ENCODE results near the gene MCEMP1. TPM values are rescaled to one million over a fixed set of nuclear protein-coding genes. Genes with fewer than 3 reads are reported as not detected.

MCEMP1 gene
- total and polyA plus RNA-seq, 3 donors from 2014 or later, result not detected

DNA sequence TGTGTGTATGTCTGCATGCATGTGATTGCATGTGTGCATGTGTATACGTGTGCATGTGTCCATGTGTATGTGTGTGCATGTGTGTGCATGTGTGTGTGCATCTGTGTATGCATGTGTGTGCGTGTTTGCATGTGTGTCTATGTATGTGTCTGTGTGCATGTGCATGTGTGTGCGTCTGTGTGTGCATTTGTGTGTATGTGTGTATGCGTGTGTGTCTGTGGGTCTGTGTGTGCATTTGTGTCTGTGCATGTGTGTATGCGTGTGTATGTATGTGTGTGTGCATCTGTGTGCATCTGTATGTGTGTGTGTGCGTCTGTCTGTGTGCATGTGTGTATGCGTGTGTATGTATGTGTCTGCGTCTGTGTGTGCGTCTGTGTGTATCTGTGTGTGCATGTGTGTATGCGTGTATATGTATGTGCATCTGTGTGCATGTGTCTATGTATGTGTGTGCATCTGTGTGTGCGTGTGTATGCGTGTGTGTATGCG is 37.0 kb upstream of the MCEMP1 start:
- no peaks in the 10 kb centered on the region for H3K4me1 ChIP-seq
- TF ChIP-seq, protein P1, sequence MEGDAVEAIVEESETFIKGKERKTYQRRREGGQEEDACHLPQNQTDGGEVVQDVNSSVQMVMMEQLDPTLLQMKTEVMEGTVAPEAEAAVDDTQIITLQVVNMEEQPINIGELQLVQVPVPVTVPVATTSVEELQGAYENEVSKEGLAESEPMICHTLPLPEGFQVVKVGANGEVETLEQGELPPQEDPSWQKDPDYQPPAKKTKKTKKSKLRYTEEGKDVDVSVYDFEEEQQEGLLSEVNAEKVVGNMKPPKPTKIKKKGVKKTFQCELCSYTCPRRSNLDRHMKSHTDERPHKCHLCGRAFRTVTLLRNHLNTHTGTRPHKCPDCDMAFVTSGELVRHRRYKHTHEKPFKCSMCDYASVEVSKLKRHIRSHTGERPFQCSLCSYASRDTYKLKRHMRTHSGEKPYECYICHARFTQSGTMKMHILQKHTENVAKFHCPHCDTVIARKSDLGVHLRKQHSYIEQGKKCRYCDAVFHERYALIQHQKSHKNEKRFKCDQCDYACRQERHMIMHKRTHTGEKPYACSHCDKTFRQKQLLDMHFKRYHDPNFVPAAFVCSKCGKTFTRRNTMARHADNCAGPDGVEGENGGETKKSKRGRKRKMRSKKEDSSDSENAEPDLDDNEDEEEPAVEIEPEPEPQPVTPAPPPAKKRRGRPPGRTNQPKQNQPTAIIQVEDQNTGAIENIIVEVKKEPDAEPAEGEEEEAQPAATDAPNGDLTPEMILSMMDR (IDR thresholded peaks at IDR 0.05), result no peak
- no peak for TF ChIP-seq POLR2A (IDR thresholded peaks at IDR 0.05)
- no peak overlapping the region for H3K4me3 ChIP-seq
- 70 to 76% methylated on average over 13 of the region's 13 CpGs for WGBS, 2 donors
- no peak for DNase-seq
- H3K9me3 ChIP-seq, result no peaks in the 10 kb centered on the region
- intact Hi-C loops (cut with DNase I; ENCODE audit: low total_unique reads), result no loop called here
- no peaks in the 10 kb centered on the region for H3K27me3 ChIP-seq
- no peak overlapping the region for H3K27ac ChIP-seq
- no peaks in the 10 kb centered on the region for H3K36me3 ChIP-seq (ENCODE audit: low read depth, missing control alignments)

DNA sequence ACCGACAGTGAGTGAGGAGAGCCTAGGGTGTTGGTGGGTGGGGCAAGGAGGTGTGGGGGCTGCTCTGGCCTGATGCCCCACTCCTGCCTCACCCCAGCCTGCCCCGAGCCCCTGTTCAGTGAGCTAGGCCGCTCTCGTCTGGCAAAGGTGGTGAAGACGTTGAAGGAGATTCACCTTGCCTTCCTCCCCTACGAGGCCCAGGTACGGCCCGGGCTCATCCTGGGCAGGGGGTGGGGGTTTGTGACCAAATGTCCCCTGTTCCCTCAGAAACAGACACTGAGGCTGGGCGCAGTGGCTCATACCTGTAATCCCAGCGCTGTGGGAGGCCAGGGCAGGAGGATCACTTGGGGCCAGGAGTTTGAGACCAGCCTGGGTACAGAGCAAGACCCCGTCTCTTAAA is 36.1 kb upstream of the MCEMP1 start:
- 84 to 97% methylated on average over 8 to 11 of the region's 11 CpGs for WGBS, 2 donors

DNA sequence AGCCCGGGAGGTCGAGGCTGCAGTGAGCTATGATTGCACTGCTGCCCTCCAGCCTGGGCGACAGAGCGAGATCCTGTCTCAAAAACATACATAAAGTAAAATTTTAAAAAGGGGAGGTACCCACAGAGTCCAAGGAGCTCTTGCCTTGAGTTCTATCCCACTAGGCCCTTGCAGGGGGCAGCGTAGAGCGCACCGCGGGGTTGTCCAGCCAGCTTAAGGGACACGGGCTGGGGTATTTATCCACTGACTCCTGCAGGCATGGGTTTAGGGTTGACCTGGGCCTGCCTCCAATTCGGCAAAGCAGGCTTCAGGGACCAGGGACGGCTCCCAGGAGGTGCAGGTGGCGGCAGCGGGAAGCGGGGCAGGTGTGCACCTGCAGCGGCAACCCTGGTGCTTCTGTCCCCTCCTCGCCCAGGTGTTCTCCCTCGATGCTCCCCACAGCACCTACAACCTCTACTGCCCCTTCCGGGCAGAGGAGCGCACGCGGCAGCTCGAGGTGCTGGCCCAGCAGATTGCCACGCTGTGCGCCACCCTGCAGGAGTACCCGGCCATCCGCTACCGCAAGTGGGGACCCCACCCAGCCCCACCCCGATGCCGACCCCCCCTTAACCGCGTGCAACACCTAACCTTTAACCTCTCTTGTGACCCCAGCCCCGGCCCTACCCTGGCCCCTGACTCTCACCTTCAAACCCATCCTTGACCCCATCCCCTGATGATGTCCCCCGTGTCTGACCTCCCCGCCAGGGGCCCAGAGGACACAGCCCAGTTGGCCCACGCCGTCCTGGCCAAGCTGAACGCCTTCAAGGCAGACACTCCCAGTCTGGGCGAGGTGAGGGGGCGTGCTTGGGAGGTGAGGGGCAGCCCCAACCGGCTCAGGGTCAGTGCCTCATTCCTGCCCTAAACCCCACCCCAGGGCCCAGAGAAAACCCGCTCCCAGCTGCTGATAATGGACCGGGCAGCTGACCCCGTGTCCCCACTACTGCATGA is 35.3 kb upstream of the MCEMP1 start:
- H3K27me3 ChIP-seq, result no peaks in the 10 kb centered on the region
- no peak for DNase-seq
- H3K36me3 ChIP-seq (ENCODE audit: low read depth, missing control alignments), result no peaks in the 10 kb centered on the region
- no peak overlapping the region for H3K4me3 ChIP-seq
- H3K4me1 ChIP-seq, result no peaks in the 10 kb centered on the region
- WGBS, 2 donors, result 85 to 88% methylated on average over 35 to 43 of the region's 43 CpGs
- no peak for TF ChIP-seq POLR2A (IDR thresholded peaks at IDR 0.05)
- TF ChIP-seq, protein P1 (IDR thresholded peaks at IDR 0.05), result no peak
- no peak overlapping the region for H3K27ac ChIP-seq
- no peaks in the 10 kb centered on the region for H3K9me3 ChIP-seq
- intact Hi-C loops (cut with DNase I; ENCODE audit: low total_unique reads), result no loop called here

More for the DNA sequence above, 36.1 kb upstream of the MCEMP1 start:
- H3K36me3 ChIP-seq (ENCODE audit: low read depth, missing control alignments), result no peaks in the 10 kb centered on the region
- no peak overlapping the region for H3K27ac ChIP-seq
- no peak overlapping the region for H3K4me3 ChIP-seq
- no peaks in the 10 kb centered on the region for H3K9me3 ChIP-seq
- intact Hi-C loops (cut with DNase I; ENCODE audit: low total_unique reads), result no loop called here
- no peak for DNase-seq
- no peaks in the 10 kb centered on the region for H3K4me1 ChIP-seq
- no peaks in the 10 kb centered on the region for H3K27me3 ChIP-seq
- TF ChIP-seq, protein P1 (IDR thresholded peaks at IDR 0.05), result no peak
- TF ChIP-seq POLR2A (IDR thresholded peaks at IDR 0.05), result no peak

DNA sequence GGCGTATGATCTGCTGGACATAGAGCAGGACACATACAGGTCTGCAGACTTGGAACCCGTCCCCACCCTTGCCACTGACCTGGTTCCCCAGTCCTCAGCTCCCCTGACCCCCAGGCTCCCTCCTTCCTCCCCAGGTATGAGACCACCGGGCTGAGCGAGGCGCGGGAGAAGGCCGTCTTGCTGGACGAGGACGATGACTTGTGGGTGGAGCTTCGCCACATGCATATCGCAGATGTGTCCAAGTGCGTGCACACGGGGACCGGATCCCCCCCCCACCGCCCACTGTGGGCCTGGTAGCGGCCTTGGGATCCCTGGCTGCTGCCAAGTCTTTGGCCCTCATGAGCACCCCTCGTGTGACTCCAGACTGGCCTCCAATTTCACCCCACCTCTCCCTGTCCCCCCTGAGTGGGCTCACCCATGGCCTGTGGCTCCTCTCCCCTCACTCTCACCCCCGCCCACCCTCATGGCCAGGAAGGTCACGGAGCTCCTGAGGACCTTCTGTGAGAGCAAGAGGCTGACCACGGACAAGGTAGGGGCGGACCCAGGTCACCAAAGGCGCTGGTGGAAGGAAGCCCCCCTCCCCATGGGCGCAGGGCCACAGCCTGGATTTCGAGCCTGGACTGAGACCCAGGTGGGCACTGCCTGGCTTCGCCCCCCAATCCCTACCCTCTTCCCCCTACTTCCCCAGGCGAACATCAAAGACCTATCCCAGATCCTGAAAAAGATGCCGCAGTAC is 34.4 kb upstream of the MCEMP1 start:
- no peaks in the 10 kb centered on the region for H3K27me3 ChIP-seq
- TF ChIP-seq POLR2A (IDR thresholded peaks at IDR 0.05), result no peak
- TF ChIP-seq, protein P1 (IDR thresholded peaks at IDR 0.05), result no peak
- H3K27ac ChIP-seq, result no peak overlapping the region
- H3K4me3 ChIP-seq, result no peak overlapping the region
- H3K9me3 ChIP-seq, result no peaks in the 10 kb centered on the region
- no peaks in the 10 kb centered on the region for H3K36me3 ChIP-seq (ENCODE audit: low read depth, missing control alignments)
- no peak for DNase-seq
- H3K4me1 ChIP-seq, result no peaks in the 10 kb centered on the region
- intact Hi-C loops (cut with DNase I; ENCODE audit: low total_unique reads), result no loop called here
- WGBS, 2 donors, result 90 to 92% methylated on average over 7 to 27 of the region's 27 CpGs
